Body of pancreas (tissue), 4 donors: ENCODE measurements around the gene ASTN1.

Experiments
- POLR2A ChIP-seq, 3 donors: fragments of 450-650 bp; IDR thresholded peaks; one replicate each; pipeline ENCODE4 v1.6.1; 2016; ENCODE audit warnings: antibody characterized with exemption in 3 of 3, mild to moderate bottlenecking in 2 of 3
- TF ChIP-seq, protein P1 (sequence below), 7 experiments: fragments of 450-650 bp in 4 of 7; fragments of 200-600 bp in 3 of 7; sonication (generic) in 3 of 7; IDR thresholded peaks; one replicate each; pipeline ENCODE4 v1.5.1; 2016 to 2019; ENCODE audit warnings: antibody characterized with exemption in 7 of 7

DNA sequence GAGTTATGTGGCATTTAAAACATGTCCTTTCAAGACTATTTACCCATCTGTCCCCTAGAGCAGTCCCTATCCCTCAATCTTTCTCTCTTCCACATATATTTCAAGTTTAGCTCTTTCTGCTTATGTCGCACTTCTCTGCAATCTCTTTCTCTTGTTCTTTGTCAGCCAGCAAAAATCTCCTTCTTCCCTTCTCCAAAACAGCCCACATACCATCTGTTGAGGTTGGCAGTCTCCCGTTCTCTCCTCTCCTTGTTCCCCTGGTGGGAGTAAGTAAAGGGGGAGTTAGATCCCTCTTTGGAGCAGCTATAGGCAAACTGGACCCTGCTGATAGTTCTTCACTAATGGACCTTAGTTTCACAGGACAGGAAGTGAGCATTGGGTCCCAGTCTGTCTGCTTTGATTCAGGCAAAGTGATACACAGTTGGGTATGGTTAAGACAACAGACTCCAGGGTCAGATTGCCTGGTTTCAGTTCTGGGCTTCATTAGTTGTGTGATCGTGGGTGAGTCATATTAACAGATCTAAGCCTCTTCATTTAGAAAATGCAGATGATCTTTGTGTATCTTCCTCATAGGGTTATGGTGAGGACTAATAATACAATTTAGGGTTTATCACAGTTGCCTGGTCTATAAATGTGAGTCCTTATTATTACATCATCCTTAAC, 25.9 kb upstream of the ASTN1 start:
- TF ChIP-seq, protein P1, sequence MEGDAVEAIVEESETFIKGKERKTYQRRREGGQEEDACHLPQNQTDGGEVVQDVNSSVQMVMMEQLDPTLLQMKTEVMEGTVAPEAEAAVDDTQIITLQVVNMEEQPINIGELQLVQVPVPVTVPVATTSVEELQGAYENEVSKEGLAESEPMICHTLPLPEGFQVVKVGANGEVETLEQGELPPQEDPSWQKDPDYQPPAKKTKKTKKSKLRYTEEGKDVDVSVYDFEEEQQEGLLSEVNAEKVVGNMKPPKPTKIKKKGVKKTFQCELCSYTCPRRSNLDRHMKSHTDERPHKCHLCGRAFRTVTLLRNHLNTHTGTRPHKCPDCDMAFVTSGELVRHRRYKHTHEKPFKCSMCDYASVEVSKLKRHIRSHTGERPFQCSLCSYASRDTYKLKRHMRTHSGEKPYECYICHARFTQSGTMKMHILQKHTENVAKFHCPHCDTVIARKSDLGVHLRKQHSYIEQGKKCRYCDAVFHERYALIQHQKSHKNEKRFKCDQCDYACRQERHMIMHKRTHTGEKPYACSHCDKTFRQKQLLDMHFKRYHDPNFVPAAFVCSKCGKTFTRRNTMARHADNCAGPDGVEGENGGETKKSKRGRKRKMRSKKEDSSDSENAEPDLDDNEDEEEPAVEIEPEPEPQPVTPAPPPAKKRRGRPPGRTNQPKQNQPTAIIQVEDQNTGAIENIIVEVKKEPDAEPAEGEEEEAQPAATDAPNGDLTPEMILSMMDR (IDR thresholded peaks at IDR 0.05) = no peak
- no peak for TF ChIP-seq POLR2A (IDR thresholded peaks at IDR 0.05)
